HEK293 (cell line): ENCODE data around the gene FCER2.

Experiments
- CTCF ChIA-PET: fragments of 350-600 bp; formaldehyde crosslinking; extraction: SDS; loops from one replicate; lab custom pipeline; 2021; ENCODE audit warnings: antibody characterized with exemption; lab: Yijun Ruan, JAX
- POLR2A ChIA-PET: fragments of 300-600 bp; formaldehyde crosslinking; extraction: SDS; loops from one replicate; lab custom pipeline; 2020; ENCODE audit warnings: antibody characterized with exemption, inconsistent platforms; lab: Yijun Ruan, JAX
- H3K27ac ChIP-seq: fragments of 200-500 bp; sonication (Bioruptor generic); 2 replicates; pipeline ENCODE4 v1.5.1; 2014; ENCODE audit warnings: low read depth, low read length, control low read depth, inconsistent platforms; ENCODE audit errors: extremely low read depth
- H3K36me3 ChIP-seq, 2 experiments: fragments of 200-500 bp in 1 of 2; sonication (Bioruptor generic) in 1 of 2; 1 replicate in 1 of 2; 2 replicates in 1 of 2; pipeline ENCODE4 v1.5.1; 2014 to 2017; ENCODE audit warnings: inconsistent platforms in 2 of 2, low read length in 2 of 2; ENCODE audit not compliant: control insufficient read depth in 2 of 2, insufficient read depth in 1 of 2
- H3K4me1 ChIP-seq: fragments of 200-500 bp; sonication (Bioruptor generic); 2 replicates; pipeline ENCODE4 v1.5.1; 2014; ENCODE audit warnings: mild to moderate bottlenecking, low read length, inconsistent platforms; ENCODE audit not compliant: control insufficient read depth, insufficient read depth
- H3K4me3 ChIP-seq: 2 replicates; pipeline ENCODE4 v1.5.1; 2011; ENCODE audit warnings: low read depth, mild to moderate bottlenecking, control low read depth, low read length, moderate library complexity
- H3K9me3 ChIP-seq: fragments of 200-500 bp; sonication (Bioruptor generic); 2 replicates; pipeline ENCODE4 v1.5.1; 2014; ENCODE audit warnings: low read depth, low read length, inconsistent platforms; ENCODE audit not compliant: control insufficient read depth, insufficient read depth
- BCL11B ChIP-seq: fragments of 450-650 bp; formaldehyde crosslinking; IDR thresholded peaks from 2 replicates; pipeline ENCODE4 v1.5.1; 2016; ENCODE audit warnings: low read depth, missing biosample characterization, missing genetic modification characterization
- INSM2 ChIP-seq: fragments of 450-650 bp; formaldehyde crosslinking; IDR thresholded peaks from 2 replicates; pipeline ENCODE4 v1.5.1; 2016; ENCODE audit warnings: missing biosample characterization, missing genetic modification characterization
- PBX3 ChIP-seq: sonication (generic); formaldehyde crosslinking; IDR thresholded peaks from 2 replicates; pipeline ENCODE4 v1.8.1; 2022; ENCODE audit warnings: mild to moderate bottlenecking, moderate library complexity, missing genetic modification reagents
- PRDM10 ChIP-seq: fragments of 450-650 bp; formaldehyde crosslinking; IDR thresholded peaks from 2 replicates; pipeline ENCODE4 v1.5.1; 2016; ENCODE audit warnings: missing biosample characterization, missing genetic modification characterization
- ZBTB17 ChIP-seq: fragments of 450-650 bp; formaldehyde crosslinking; IDR thresholded peaks from 2 replicates; pipeline ENCODE4 v1.5.1; 2016; ENCODE audit warnings: missing biosample characterization, missing genetic modification characterization
- ZBTB21 ChIP-seq: fragments of 450-650 bp; formaldehyde crosslinking; IDR thresholded peaks from 2 replicates; pipeline ENCODE4 v1.5.1; 2017; ENCODE audit warnings: missing biosample characterization, missing genetic modification characterization
- ZNF19 ChIP-seq: fragments of 450-650 bp; formaldehyde crosslinking; IDR thresholded peaks from 2 replicates; pipeline ENCODE4; 2016; ENCODE audit warnings: missing biosample characterization, missing genetic modification characterization, low read depth
- ZNF24 ChIP-seq: fragments of 450-650 bp; formaldehyde crosslinking; IDR thresholded peaks from 2 replicates; pipeline ENCODE4 v1.5.1; 2016; ENCODE audit warnings: missing biosample characterization, missing genetic modification characterization
- ZNF398 ChIP-seq: fragments of 450-650 bp; formaldehyde crosslinking; IDR thresholded peaks from 2 replicates; pipeline ENCODE4 v1.5.1; 2017; ENCODE audit warnings: missing biosample characterization, missing genetic modification characterization
- ZNF518A ChIP-seq: fragments of 450-650 bp; formaldehyde crosslinking; conservative IDR thresholded peaks from 2 replicates; pipeline ENCODE4 v1.5.1; 2016; ENCODE audit warnings: low read depth, missing biosample characterization, missing genetic modification characterization
- ZNF658 ChIP-seq: fragments of 450-650 bp; formaldehyde crosslinking; IDR thresholded peaks from 2 replicates; pipeline ENCODE4; 2016; ENCODE audit warnings: missing biosample characterization, missing genetic modification characterization
- ZNF660 ChIP-seq: fragments of 450-650 bp; IDR thresholded peaks from 2 replicates; pipeline ENCODE4 v1.5.1; 2018; ENCODE audit warnings: missing biosample characterization, mild to moderate bottlenecking, missing genetic modification characterization
- ZNF704 ChIP-seq: fragments of 450-650 bp; formaldehyde crosslinking; IDR thresholded peaks from 2 replicates; pipeline ENCODE4 v1.5.1; 2016; ENCODE audit warnings: missing biosample characterization, missing genetic modification characterization

Gene FCER2

GRCh38 chr19:7739801-7740681 lies 38.1 kb upstream of the FCER2 start:
- CTCF ChIA-PET = interaction anchor here (0.6 to 1.1 kb wide), 3 partner anchors 30 to 599 kb away, joined by 3 to 5 read pairs (median 4); no protein-coding TSS in a partner anchor
- TF ChIP-seq PBX3 (CRISPR knock-in tag) = no peak
- no peak for TF ChIP-seq ZNF19 (tag by site-specific recombination)
- TF ChIP-seq ZNF398 (tag by site-specific recombination) = no peak
- no peak for TF ChIP-seq ZNF660 (tag by site-specific recombination)
- no peak for TF ChIP-seq ZBTB17 (tag by site-specific recombination)
- no peak for TF ChIP-seq ZNF24
- TF ChIP-seq ZNF658 = no peak
- no peak for TF ChIP-seq PRDM10 (tag by site-specific recombination)
- TF ChIP-seq BCL11B (tag by site-specific recombination) = no peak
- TF ChIP-seq ZNF704 = no peak
- TF ChIP-seq INSM2 (tag by site-specific recombination) = no peak
- no peak for TF ChIP-seq ZNF518A (tag by site-specific recombination)
- TF ChIP-seq ZBTB21 (tag by site-specific recombination) = no peak
- Histone ChIP-seq H3K4me3 (no peak overlapping the region), H3K9me3 (no peaks in the 10 kb centered on the region), H3K36me3 (no peaks in the 10 kb centered on the region), H3K27ac (no peak overlapping the region), H3K4me1 (no peaks in the 10 kb centered on the region)
- POLR2A ChIA-PET = no interaction called here
